ENCODE data around the gene RNU2-1.
"Not testable (repeated sequence)": the region's sequence is repeated elsewhere in the genome, so short reads cannot be mapped to it uniquely, and the experiment has no call there.

Gene RNU2-1

GRCh38 chr17:43211480-43212402, 22.0 kb downstream of the RNU2-1 start, which contains the start of gene TMEM106A:
TMEM106A (plus strand) TSS chr17:43211875; CDS start chr17:43213042, 1,167 bp downstream.
- DNase-seq (ENCODE audit: low read depth in 1 of 2, low spot score in 1 of 2): peak in 1 of 2 experiments; percentile 47
- TF ChIP-seq, protein P1, sequence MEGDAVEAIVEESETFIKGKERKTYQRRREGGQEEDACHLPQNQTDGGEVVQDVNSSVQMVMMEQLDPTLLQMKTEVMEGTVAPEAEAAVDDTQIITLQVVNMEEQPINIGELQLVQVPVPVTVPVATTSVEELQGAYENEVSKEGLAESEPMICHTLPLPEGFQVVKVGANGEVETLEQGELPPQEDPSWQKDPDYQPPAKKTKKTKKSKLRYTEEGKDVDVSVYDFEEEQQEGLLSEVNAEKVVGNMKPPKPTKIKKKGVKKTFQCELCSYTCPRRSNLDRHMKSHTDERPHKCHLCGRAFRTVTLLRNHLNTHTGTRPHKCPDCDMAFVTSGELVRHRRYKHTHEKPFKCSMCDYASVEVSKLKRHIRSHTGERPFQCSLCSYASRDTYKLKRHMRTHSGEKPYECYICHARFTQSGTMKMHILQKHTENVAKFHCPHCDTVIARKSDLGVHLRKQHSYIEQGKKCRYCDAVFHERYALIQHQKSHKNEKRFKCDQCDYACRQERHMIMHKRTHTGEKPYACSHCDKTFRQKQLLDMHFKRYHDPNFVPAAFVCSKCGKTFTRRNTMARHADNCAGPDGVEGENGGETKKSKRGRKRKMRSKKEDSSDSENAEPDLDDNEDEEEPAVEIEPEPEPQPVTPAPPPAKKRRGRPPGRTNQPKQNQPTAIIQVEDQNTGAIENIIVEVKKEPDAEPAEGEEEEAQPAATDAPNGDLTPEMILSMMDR (IDR thresholded peaks at IDR 0.05; ENCODE audit: insufficient read depth, low read length): no peak
- no peak for TF ChIP-seq SPI1 (IDR thresholded peaks at IDR 0.05; ENCODE audit: borderline replicate concordance, low read depth)
- TF ChIP-seq POLR2AphosphoS5 (IDR thresholded peaks at IDR 0.05; ENCODE audit: low read depth): no peak; the same call in 1 of the 2 replicates
- TF ChIP-seq GABPA (IDR thresholded peaks at IDR 0.05; ENCODE audit: low read depth): no peak
- TF ChIP-seq, protein P2, sequence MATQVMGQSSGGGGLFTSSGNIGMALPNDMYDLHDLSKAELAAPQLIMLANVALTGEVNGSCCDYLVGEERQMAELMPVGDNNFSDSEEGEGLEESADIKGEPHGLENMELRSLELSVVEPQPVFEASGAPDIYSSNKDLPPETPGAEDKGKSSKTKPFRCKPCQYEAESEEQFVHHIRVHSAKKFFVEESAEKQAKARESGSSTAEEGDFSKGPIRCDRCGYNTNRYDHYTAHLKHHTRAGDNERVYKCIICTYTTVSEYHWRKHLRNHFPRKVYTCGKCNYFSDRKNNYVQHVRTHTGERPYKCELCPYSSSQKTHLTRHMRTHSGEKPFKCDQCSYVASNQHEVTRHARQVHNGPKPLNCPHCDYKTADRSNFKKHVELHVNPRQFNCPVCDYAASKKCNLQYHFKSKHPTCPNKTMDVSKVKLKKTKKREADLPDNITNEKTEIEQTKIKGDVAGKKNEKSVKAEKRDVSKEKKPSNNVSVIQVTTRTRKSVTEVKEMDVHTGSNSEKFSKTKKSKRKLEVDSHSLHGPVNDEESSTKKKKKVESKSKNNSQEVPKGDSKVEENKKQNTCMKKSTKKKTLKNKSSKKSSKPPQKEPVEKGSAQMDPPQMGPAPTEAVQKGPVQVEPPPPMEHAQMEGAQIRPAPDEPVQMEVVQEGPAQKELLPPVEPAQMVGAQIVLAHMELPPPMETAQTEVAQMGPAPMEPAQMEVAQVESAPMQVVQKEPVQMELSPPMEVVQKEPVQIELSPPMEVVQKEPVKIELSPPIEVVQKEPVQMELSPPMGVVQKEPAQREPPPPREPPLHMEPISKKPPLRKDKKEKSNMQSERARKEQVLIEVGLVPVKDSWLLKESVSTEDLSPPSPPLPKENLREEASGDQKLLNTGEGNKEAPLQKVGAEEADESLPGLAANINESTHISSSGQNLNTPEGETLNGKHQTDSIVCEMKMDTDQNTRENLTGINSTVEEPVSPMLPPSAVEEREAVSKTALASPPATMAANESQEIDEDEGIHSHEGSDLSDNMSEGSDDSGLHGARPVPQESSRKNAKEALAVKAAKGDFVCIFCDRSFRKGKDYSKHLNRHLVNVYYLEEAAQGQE (IDR thresholded peaks at IDR 0.05; ENCODE audit: insufficient replicate concordance, low read depth): no peak
- Histone ChIP-seq H3K4me3 (replicated peaks; ENCODE audit: insufficient read depth, low read length) (no peak within 1 kb of the TSS), H3K27ac (replicated peaks) (peak within 1 kb of the TSS; percentile 61), H3K27me3 (ENCODE audit: insufficient read depth, poor library complexity, severe bottlenecking) (no peaks in the 10 kb centered on the region)

- no peak for DNase-seq (ENCODE audit: low read depth in 1 of 2, low spot score in 1 of 2)
- Histone ChIP-seq H3K27me3 (ENCODE audit: insufficient read depth, poor library complexity, severe bottlenecking) (no peaks in the 10 kb centered on the region), H3K27ac (replicated peaks) (peak overlapping the region; percentile 61), H3K4me3 (replicated peaks; ENCODE audit: insufficient read depth, low read length) (no peak overlapping the region)
- TF ChIP-seq GABPA (IDR thresholded peaks at IDR 0.05; ENCODE audit: low read depth) (no peak), POLR2AphosphoS5 (IDR thresholded peaks at IDR 0.05; ENCODE audit: low read depth) (no peak), SPI1 (IDR thresholded peaks at IDR 0.05; ENCODE audit: borderline replicate concordance, low read depth) (no peak)
- TF ChIP-seq, protein P2 (IDR thresholded peaks at IDR 0.05; ENCODE audit: insufficient replicate concordance, low read depth): no peak
- TF ChIP-seq, protein P1 (IDR thresholded peaks at IDR 0.05; ENCODE audit: insufficient read depth, low read length): no peak
These were observed 22.7 kb downstream of the RNU2-1 start for GRCh38 chr17:43211123-43211479.

- TF ChIP-seq, protein P2 (IDR thresholded peaks at IDR 0.05; ENCODE audit: insufficient replicate concordance, low read depth): no peak
- TF ChIP-seq GABPA (IDR thresholded peaks at IDR 0.05; ENCODE audit: low read depth) (no peak), SPI1 (IDR thresholded peaks at IDR 0.05; ENCODE audit: borderline replicate concordance, low read depth) (no peak), POLR2AphosphoS5 (IDR thresholded peaks at IDR 0.05; ENCODE audit: low read depth) (no peak)
- TF ChIP-seq, protein P1 (IDR thresholded peaks at IDR 0.05; ENCODE audit: insufficient read depth, low read length): no peak
- DNase-seq (ENCODE audit: low read depth in 1 of 2, low spot score in 1 of 2): no peak
- H3K27ac ChIP-seq (replicated peaks): peak overlapping the region; percentile 61; the same call in 1 of the 2 replicates
- H3K27me3 ChIP-seq (ENCODE audit: insufficient read depth, poor library complexity, severe bottlenecking): no peaks in the 10 kb centered on the region
- H3K4me3 ChIP-seq (replicated peaks; ENCODE audit: insufficient read depth, low read length): no peak overlapping the region
These were observed 23.2 kb downstream of the RNU2-1 start for GRCh38 chr17:43210576-43210975.

GRCh38 chr17:43203013-43203412, 30.8 kb downstream of the RNU2-1 start:
- H3K27ac ChIP-seq (replicated peaks); H3K27me3 ChIP-seq (ENCODE audit: insufficient read depth, poor library complexity, severe bottlenecking); DNase-seq (ENCODE audit: low read depth in 1 of 2, low spot score in 1 of 2); H3K4me3 ChIP-seq (replicated peaks; ENCODE audit: insufficient read depth, low read length): not testable (repeated sequence)
